T-cell (primary cell): ENCODE measurements around the gene FSD2. TPM values are rescaled to one million over a fixed set of nuclear protein-coding genes. Genes with fewer than 3 reads are reported as not detected.

Source experiments
- ATAC-seq, 4 experiments: fragments of 200-7000 bp in 3 of 4; fragments of 150-1000 bp in 1 of 4; cut with Tn5 transposase; replicated peaks in 1 of 4; 1 replicate in 3 of 4; 2 replicates in 1 of 4; pipeline ENCODE4 v1.10.0; 2021; ENCODE audit warnings: moderate library complexity in 3 of 4, mild to moderate bottlenecking in 2 of 4, moderate number of reproducible peaks in 1 of 4
- CTCF ChIA-PET, 2 donors: fragments of 300-600 bp; sonication (Branson Sonifier 250); formaldehyde crosslinking; loops; one replicate each; lab custom pipeline; 2022; ENCODE audit warnings: antibody characterized with exemption in 2 of 2; lab: Charles Lee
- POLR2A ChIA-PET, 2 donors: fragments of 300-600 bp; sonication (Branson Sonifier 250); formaldehyde crosslinking; loops; one replicate each; lab custom pipeline; 2022; ENCODE audit warnings: antibody characterized with exemption in 2 of 2; lab: Charles Lee
- DNase-seq, 35 experiments: peaks; one replicate each; pipeline versions ENCODE4 v3.0.0 to v3.0.0-alpha.2; 2013 to 2023
- H3K27ac ChIP-seq: one replicate; pipeline ENCODE4 v1.5.1; 2013; ENCODE audit warnings: low read length
- H3K27me3 ChIP-seq, 2 experiments: replicated peaks in 1 of 2; 1 replicate in 1 of 2; 2 replicates in 1 of 2; pipeline versions ENCODE4 v1.6.1 to v1.7.0; 2013; ENCODE audit warnings: low read length in 1 of 2, mixed read lengths in 1 of 2; ENCODE audit not compliant: control insufficient read depth in 2 of 2, insufficient read depth in 2 of 2; ENCODE audit errors: extremely low read depth in 1 of 2
- H3K36me3 ChIP-seq, 2 donors: 1 replicate in 1 of 2; 2 replicates in 1 of 2; pipeline versions ENCODE4 v1.6.1 to v1.7.0; 2013; ENCODE audit warnings: low read length in 1 of 2; ENCODE audit not compliant: control insufficient read depth in 2 of 2, insufficient read depth in 1 of 2; ENCODE audit errors: extremely low read depth in 1 of 2
- H3K4me1 ChIP-seq, 2 experiments: 1 replicate in 1 of 2; 2 replicates in 1 of 2; pipeline versions ENCODE4 v1.6.1 to v1.7.0; 2013; ENCODE audit warnings: low read length in 2 of 2, mixed read lengths in 1 of 2; ENCODE audit not compliant: insufficient read depth in 2 of 2, control insufficient read depth in 1 of 2; ENCODE audit errors: extremely low read depth in 1 of 2
- H3K4me3 ChIP-seq, 2 donors: 1 replicate in 1 of 2; 2 replicates in 1 of 2; pipeline versions ENCODE4 v1.5.1 to v1.7.0; 2013; ENCODE audit warnings: mild to moderate bottlenecking in 2 of 2, low read length in 1 of 2, moderate library complexity in 1 of 2; ENCODE audit not compliant: control insufficient read depth in 1 of 2; ENCODE audit errors: extremely low read depth in 1 of 2
- H3K9me3 ChIP-seq: 2 replicates; pipeline ENCODE4 v1.7.0; 2013
- H3K27ac Mint-ChIP-seq, 2 donors: one replicate each; pipeline ENCODE4 v1.8.0; 2020 to 2021; ENCODE audit warnings: mild to moderate bottlenecking in 2 of 2, mixed read lengths in 2 of 2
- H3K27me3 Mint-ChIP-seq, 2 donors: one replicate each; pipeline ENCODE4 v1.8.0; 2021 to 2022; ENCODE audit warnings: mixed read lengths in 2 of 2
- H3K36me3 Mint-ChIP-seq: one replicate; pipeline ENCODE4 v1.8.0; 2021; ENCODE audit warnings: mixed read lengths
- H3K4me1 Mint-ChIP-seq, 3 donors: one replicate each; pipeline ENCODE4 v1.8.0; 2020 to 2022; ENCODE audit warnings: mixed read lengths in 3 of 3, mild to moderate bottlenecking in 1 of 3
- H3K4me3 Mint-ChIP-seq, 3 donors: one replicate each; pipeline ENCODE4 v1.8.0; 2020 to 2022; ENCODE audit warnings: mild to moderate bottlenecking in 3 of 3, mixed read lengths in 3 of 3, moderate library complexity in 3 of 3
- H3K9me3 Mint-ChIP-seq, 3 donors: one replicate each; pipeline ENCODE4 v1.8.0; 2020 to 2022; ENCODE audit warnings: mixed read lengths in 3 of 3
- WGBS: methylation state at CpG from one replicate; pipeline ENCODE4 v1.1.5; 2013; ENCODE audit warnings: missing lambda C conversion rate; ENCODE audit not compliant: insufficient coverage; 5-methylcytosine and 5-hydroxymethylcytosine counted together
- total RNA-seq, 35 experiments: library from RNA in 6 of 35; stranded (reverse) in 6 of 35; fragments of 120-200 nt in 1 of 35; gene quantifications; one replicate each; pipeline versions ENCODE4 v1.2.1 to v1.2.4 and lab custom pipeline; 2013 to 2026

FSD2 gene
- total RNA-seq, 5 donors from 2014 or later (not counting 1 experiment from before 2014, with no cell fraction given) = not detected

DNA sequence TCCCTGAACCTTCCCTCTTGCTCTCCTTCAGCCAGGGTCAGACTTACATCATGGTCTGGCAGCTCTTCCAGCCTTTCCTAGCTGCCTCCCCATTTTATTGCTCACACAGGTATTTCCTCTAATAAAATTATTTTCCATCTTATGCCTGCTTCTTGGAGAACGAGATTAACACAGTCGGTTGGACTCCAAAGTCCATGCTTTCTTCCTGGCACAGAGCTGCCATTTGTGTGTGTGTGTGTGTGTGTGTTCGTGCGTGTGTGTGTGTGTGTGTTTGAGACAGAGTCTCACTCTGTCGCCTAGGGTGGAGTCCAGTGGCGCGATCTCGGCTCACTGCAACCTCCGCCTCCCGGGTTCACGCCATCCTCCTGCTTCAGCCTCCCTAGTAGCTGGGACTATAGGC lies 15.5 kb downstream of the FSD2 start:
- WGBS = no CpG with 5 or more reads among the region's 11 CpGs
- no peak for ATAC-seq
- H3K36me3 ChIP-seq = no peaks in the 10 kb centered on the region
- Mint-ChIP-seq H3K36me3 (peaks cover 6% of the 10 kb centered on the region), H3K9me3 (peaks cover 9 to 12% (median 10%) of the 10 kb centered on the region in 3 donors), H3K27me3 (no peaks in the 10 kb centered on the region), H3K4me1 (no peaks in the 10 kb centered on the region), H3K27ac (no peak overlapping the region), H3K4me3 (no peak overlapping the region)
- no peaks in the 10 kb centered on the region for H3K27me3 ChIP-seq
- H3K9me3 ChIP-seq = no peaks in the 10 kb centered on the region
- H3K4me1 ChIP-seq = no peaks in the 10 kb centered on the region
- H3K4me3 ChIP-seq = no peak overlapping the region
- ChIA-PET CTCF (no interaction called here), POLR2A (no interaction called here)
- no peak overlapping the region for H3K27ac ChIP-seq
- no peak for DNase-seq

DNA sequence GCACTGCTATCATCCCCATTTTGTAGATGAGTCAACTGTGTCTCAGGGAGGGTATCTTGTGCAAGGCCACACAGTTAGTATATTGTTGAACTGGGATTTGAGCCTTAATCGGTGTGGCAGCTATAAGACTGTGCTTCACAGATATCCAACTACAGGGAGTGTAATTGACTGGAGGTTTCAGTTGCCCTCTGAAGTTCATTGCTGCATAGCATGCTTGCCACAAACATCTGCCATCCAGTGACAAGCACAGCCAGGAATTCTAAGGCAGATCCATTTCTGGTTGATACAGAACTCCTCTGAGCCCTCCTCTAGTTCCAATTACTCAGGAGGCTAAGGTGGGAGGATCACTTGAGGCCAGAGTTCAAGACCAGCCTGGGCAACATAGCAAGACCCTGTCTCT lies 16.4 kb downstream of the FSD2 start:
- no peak for ATAC-seq
- no peak overlapping the region for H3K27ac ChIP-seq
- peaks cover 9 to 12% (median 10%) of the 10 kb centered on the region in 3 donors for H3K9me3 Mint-ChIP-seq

DNA sequence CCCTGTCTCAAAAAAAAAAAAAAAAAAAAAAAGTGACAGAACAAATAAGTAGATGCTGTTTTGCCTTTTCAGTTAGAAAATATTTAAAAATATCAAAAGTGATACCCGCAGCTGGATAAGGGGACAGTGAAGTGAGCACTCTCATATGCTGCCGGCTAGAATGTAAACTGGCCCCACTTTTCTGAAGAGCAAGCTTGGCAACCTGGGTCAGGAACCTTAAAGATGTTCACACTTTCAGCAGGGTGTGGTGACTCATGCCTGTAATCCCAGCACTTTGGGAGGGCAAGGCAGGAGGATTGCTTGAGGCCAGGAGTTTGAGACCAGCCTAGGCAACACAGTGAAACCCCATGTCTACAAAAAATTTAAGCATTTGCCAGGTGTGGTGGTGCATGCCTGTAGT lies 17.4 kb downstream of the FSD2 start:
- Histone ChIP-seq H3K27ac (no peak overlapping the region), H3K27me3 (peaks cover 0 to 2% of the 10 kb centered on the region in 2 experiments), H3K9me3 (no peaks in the 10 kb centered on the region), H3K36me3 (no peaks in the 10 kb centered on the region), H3K4me3 (no peak overlapping the region), H3K4me1 (no peaks in the 10 kb centered on the region)
- POLR2A ChIA-PET = no interaction called here
- DNase-seq = no peak
- Mint-ChIP-seq H3K36me3 (no peaks in the 10 kb centered on the region), H3K4me1 (no peaks in the 10 kb centered on the region), H3K9me3 (peaks cover 0 to 3% (median 2%) of the 10 kb centered on the region in 3 donors), H3K27me3 (peaks cover 0 to 3% of the 10 kb centered on the region in 2 donors), H3K4me3 (no peak overlapping the region), H3K27ac (no peak overlapping the region)
- 93% methylated on average over 2 of the region's 2 CpGs for WGBS
- CTCF ChIA-PET = no interaction called here
- ATAC-seq = no peak

More for the DNA sequence above, 16.4 kb downstream of the FSD2 start:
- Histone ChIP-seq H3K4me3 (no peak overlapping the region), H3K9me3 (no peaks in the 10 kb centered on the region), H3K27me3 (peaks cover 0 to under 1% of the 10 kb centered on the region in 2 experiments), H3K4me1 (no peaks in the 10 kb centered on the region), H3K36me3 (no peaks in the 10 kb centered on the region)
- no CpG with 5 or more reads among the region's 1 CpG for WGBS
- CTCF ChIA-PET = no interaction called here
- Mint-ChIP-seq H3K4me3 (no peak overlapping the region), H3K27ac (no peak overlapping the region), H3K36me3 (peaks cover 6% of the 10 kb centered on the region), H3K27me3 (no peaks in the 10 kb centered on the region), H3K4me1 (no peaks in the 10 kb centered on the region)
- POLR2A ChIA-PET = no interaction called here
- DNase-seq = no peak

DNA sequence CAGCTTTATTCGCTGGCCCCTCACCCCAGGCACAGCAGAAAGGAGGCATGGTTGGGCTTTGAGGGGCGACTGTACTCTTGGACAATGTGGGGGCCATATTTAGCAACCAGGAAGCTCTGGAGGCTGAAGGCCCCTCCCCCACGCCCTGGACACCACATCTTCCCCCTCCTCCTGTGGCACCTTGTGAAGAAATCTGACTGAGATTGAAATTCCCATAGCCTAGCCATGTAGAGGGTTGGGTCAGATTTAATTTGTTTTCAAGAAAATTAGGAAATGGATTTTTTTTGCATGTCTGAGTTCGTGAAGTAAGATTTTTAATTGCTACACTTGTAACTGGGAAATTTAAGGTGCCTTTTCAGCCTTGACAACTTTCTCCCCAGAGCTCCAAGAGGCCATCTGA lies 24.5 kb downstream of the FSD2 start:
- no peaks in the 10 kb centered on the region for H3K9me3 ChIP-seq
- POLR2A ChIA-PET = no interaction called here
- DNase-seq (no peak), ATAC-seq (no peak)
- no peak overlapping the region for H3K4me3 Mint-ChIP-seq
- H3K27ac Mint-ChIP-seq = no peak overlapping the region
- H3K36me3 Mint-ChIP-seq = no peaks in the 10 kb centered on the region
- H3K4me1 Mint-ChIP-seq = no peaks in the 10 kb centered on the region
- peaks cover 0 to 3% of the 10 kb centered on the region in 2 donors for H3K27me3 Mint-ChIP-seq
- no peak overlapping the region for H3K4me3 ChIP-seq
- no peaks in the 10 kb centered on the region for H3K36me3 ChIP-seq
- CTCF ChIA-PET = interaction anchor here in 1 of 2 donors (0.6 kb wide), 1 partner anchor 52 kb away, joined by 3 read pairs; no protein-coding TSS in a partner anchor
- peaks cover 2 to 4% of the 10 kb centered on the region in 2 experiments for H3K27me3 ChIP-seq
- no CpG with 5 or more reads among the region's 4 CpGs for WGBS
- no peaks in the 10 kb centered on the region for H3K4me1 ChIP-seq
- no peak overlapping the region for H3K27ac ChIP-seq
- H3K9me3 Mint-ChIP-seq = no peaks in the 10 kb centered on the region

DNA sequence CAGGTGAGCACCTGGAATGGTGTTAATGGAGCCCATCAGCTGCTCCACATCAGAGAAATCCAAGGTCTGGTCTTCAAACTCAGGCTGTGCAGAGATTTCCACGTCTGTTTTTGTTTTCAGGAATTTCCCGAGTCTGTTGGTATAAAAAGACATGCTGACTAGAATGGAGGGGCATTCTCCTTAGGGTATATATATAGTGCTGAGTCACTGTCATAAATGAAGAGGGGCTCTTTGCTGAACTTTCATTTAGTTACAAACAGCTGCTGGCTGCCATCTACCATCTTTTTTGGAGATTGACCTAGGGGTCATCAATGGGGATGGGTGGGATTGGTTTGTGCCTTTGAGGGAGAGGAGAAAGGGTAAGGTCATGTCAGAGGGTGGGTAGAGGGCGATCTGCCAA lies 27.1 kb downstream of the FSD2 start:
- Mint-ChIP-seq H3K27me3 (peaks cover 0 to under 1% of the 10 kb centered on the region in 2 donors), H3K4me1 (no peaks in the 10 kb centered on the region), H3K27ac (no peak overlapping the region), H3K4me3 (no peak overlapping the region), H3K36me3 (no peaks in the 10 kb centered on the region), H3K9me3 (no peaks in the 10 kb centered on the region)
- no peak for ATAC-seq
- WGBS = no CpG with 5 or more reads among the region's 3 CpGs
- CTCF ChIA-PET = no interaction called here
- Histone ChIP-seq H3K9me3 (no peaks in the 10 kb centered on the region), H3K27ac (no peak overlapping the region), H3K36me3 (no peaks in the 10 kb centered on the region), H3K4me3 (no peak overlapping the region), H3K27me3 (peaks cover 0 to 6% of the 10 kb centered on the region in 2 experiments), H3K4me1 (no peaks in the 10 kb centered on the region)
- POLR2A ChIA-PET = no interaction called here
- no peak for DNase-seq

DNA sequence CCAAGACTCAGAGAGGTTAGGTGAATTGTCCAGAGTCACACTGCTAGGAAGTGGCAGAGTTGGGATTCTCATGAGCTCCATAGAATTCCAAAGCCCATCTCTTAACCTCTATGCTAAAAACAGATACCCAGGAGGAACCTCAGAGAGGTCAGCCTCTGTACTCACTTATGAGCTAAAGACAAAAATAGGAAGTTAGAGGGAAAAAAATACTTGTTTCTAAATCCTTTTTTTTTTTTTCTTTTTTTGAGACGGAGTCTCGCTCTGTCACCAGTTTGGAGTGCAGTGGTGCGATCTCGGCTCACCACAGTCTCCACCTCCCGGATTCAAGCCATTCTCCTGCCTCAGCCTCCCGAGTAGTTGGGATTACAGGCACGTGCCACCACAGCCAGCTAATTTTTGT lies 31.4 kb downstream of the FSD2 start:
- ChIA-PET POLR2A (interaction anchor here (0.5 to 0.6 kb wide), 2 partner anchors 52 to 59 kb away, joined by 4 read pairs; no protein-coding TSS in a partner anchor), CTCF (no interaction called here)
- H3K4me1 Mint-ChIP-seq = no peaks in the 10 kb centered on the region
- Histone ChIP-seq H3K9me3 (no peaks in the 10 kb centered on the region), H3K27ac (no peak overlapping the region), H3K27me3 (peaks cover 0 to 6% of the 10 kb centered on the region in 2 experiments), H3K4me1 (no peaks in the 10 kb centered on the region), H3K4me3 (no peak overlapping the region), H3K36me3 (no peaks in the 10 kb centered on the region)
- no CpG with 5 or more reads among the region's 7 CpGs for WGBS
- no peaks in the 10 kb centered on the region for H3K27me3 Mint-ChIP-seq
- H3K9me3 Mint-ChIP-seq = no peaks in the 10 kb centered on the region
- no peak for DNase-seq
- no peak overlapping the region for H3K4me3 Mint-ChIP-seq
- ATAC-seq = no peak
- H3K36me3 Mint-ChIP-seq = peaks cover 5% of the 10 kb centered on the region
- no peak overlapping the region for H3K27ac Mint-ChIP-seq
